Spleen (tissue), 7 donors: ENCODE results near the gene ZNF536.

Source experiments
- CTCF ChIP-seq, 11 experiments: fragments of 200-600 bp in 7 of 11; fragments of 450-650 bp in 4 of 11; sonication (generic) in 4 of 11; IDR thresholded peaks in 8 of 11; conservative IDR thresholded peaks in 3 of 11; 1 replicate in 7 of 11; 2 replicates in 4 of 11; pipeline versions ENCODE4 v1.4.0 to v1.8.0; 2016 to 2021; ENCODE audit warnings: antibody characterized with exemption in 11 of 11, inconsistent platforms in 4 of 11, mild to moderate bottlenecking in 1 of 11
- POLR2A ChIP-seq, 3 donors: fragments of 450-650 bp; IDR thresholded peaks; one replicate each; pipeline ENCODE4 v1.5.1; 2017; ENCODE audit warnings: antibody characterized with exemption in 3 of 3, mild to moderate bottlenecking in 1 of 3
- POLR2AphosphoS5 ChIP-seq, 3 donors: sonication (generic); formaldehyde crosslinking; IDR thresholded peaks; one replicate each; pipeline ENCODE4 v1.5.1; 2017; ENCODE audit warnings: antibody characterized with exemption in 3 of 3
- donor health status: DM: no; HTN: no; CAD: no; lungs with moderate emphysema.
- donor health status: DM: no; HTN: no; CAD: no.
- donor health status: DM: no; HTN: no; CAD: no.

- TF ChIP-seq CTCF (IDR thresholded peaks at IDR 0.05 in 8 of 11, conservative IDR thresholded peaks at IDR 0.05 in 3 of 11) (no peak), POLR2A (IDR thresholded peaks at IDR 0.05) (no peak), POLR2AphosphoS5 (IDR thresholded peaks at IDR 0.05) (no peak)
Measured at GRCh38 chr19:30395283-30395682, 23.1 kb downstream of the ZNF536 start.
